GM15510 (cell line): ENCODE data around the gene MAFB.

Experiments
- POLR2A ChIP-seq: IDR thresholded peaks from 3 replicates; pipeline ENCODE4 v1.6.1; 2011; ENCODE audit warnings: borderline replicate concordance; ENCODE audit not compliant: insufficient read length; ENCODE audit errors: extremely low read depth

The MAFB gene

DNA sequence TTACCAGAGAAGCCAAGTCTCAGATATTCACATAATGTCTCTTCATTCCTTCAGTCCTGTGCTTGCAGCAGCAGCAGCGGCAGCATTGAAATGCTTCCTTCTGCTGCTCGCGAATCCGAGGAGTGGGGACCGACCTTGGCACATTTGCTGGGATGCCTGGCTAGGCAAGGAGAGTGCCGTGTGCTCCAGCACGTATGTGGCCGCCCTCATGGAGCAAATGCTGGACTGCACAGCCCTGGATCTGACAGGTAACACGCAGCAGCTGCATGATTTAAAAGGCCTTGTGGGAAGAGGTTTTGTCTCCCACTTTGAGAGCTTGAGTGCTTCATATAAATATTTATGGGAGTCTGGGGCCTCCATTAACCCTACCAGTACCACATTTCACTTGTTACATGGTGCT is 9.9 kb downstream of the MAFB start:
- no peak for TF ChIP-seq POLR2A

GRCh38 chr20:40678286-40678875 is 10.7 kb downstream of the MAFB start:
- TF ChIP-seq POLR2A: no peak

GRCh38 chr20:40677343-40677924 is 11.6 kb downstream of the MAFB start:
- no peak for TF ChIP-seq POLR2A

- no peak for TF ChIP-seq POLR2A
Observed at GRCh38 chr20:40676491-40677269, 12.4 kb downstream of the MAFB start.

DNA sequence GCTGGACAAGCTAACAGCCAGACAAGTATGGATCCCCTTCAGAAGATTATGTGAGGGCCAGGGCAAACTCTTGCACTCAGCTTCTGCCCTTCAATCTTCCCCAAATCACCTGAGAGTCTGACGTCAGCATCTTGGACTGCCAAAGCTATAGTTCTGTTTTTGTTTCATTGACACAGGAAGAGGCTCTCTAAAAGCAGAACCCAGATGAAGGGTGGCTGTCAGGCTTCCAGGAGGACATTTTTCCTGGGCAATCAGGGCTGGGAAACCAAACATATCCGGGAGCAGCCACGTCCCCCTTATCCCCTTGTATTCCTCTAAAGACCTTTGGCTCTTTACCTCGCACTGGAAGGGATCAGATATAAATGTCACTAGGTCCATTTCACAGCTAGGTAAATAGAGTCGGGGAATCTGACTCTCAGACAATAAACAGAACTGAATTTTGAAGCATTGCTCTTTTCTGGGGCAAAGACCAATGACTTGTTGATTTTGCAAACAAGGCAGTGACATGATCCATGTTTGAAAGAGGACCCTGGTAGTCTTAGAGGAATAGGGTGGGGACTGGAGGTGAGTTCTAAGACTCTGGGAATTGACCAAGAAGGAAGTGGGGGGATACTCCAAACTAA is 13.3 kb downstream of the MAFB start:
- TF ChIP-seq POLR2A: no peak

GRCh38 chr20:40673442-40673841 is 15.6 kb downstream of the MAFB start:
- TF ChIP-seq POLR2A: no peak

- TF ChIP-seq POLR2A: no peak
Observed at GRCh38 chr20:40672095-40672494, 16.9 kb downstream of the MAFB start.

GRCh38 chr20:40670253-40670652 is 18.8 kb downstream of the MAFB start:
- TF ChIP-seq POLR2A: no peak

DNA sequence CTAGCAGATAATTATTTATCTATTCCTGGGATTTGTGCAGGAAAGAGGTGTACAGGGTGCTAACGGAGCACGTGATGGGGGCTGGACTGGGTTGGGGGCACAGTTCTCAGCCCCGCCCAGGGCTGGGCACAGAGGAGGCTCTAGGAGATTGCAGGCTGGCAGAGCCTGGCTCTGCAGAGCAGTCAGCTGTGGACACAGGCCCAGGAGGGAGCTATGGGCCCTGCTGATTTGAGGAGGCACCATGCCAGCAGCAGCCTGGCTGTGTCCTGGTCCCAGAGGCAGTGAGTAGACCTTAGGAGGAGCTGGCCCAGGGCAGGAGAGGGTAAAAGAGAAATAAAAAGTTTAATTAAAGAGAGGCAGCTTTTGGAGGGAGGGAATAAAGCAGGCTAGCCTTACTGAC is 19.3 kb downstream of the MAFB start:
- TF ChIP-seq POLR2A: no peak

DNA sequence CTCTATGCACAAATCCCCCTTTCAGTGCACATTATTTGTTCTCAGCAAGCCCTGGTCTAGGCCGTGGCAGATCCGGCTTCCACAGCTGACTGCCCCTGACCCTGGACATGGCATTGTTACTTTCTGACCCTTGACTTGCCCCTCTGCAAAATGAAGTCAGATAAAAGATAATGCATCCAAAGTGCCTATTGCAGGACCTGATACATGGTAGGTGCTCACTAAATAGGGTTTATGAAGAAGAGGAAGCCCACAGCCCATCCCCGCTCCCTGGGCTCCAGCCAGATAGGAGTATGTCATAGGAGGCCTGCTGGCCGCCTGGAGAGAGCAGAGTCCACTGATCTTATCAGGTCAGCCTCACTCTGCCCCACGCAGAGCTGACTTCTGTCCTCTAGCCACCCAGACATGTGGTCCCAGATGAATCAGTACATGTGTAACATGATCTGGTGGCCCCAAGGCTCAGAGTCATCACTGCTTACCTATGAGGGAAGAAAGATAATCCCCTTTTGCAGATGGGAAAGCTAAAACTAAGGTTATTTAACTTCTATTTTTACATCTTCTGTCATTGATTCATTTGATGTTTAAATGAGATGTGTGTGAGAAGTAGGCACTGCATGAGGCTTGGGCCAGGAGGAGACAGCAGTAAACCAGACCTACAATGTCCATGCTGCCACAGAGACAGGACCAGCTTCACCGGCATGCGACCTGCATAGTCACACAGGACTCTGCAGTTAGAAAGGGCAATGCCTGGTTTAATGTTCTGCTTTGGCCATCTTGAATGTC is 20.4 kb downstream of the MAFB start:
- TF ChIP-seq POLR2A: no peak

DNA sequence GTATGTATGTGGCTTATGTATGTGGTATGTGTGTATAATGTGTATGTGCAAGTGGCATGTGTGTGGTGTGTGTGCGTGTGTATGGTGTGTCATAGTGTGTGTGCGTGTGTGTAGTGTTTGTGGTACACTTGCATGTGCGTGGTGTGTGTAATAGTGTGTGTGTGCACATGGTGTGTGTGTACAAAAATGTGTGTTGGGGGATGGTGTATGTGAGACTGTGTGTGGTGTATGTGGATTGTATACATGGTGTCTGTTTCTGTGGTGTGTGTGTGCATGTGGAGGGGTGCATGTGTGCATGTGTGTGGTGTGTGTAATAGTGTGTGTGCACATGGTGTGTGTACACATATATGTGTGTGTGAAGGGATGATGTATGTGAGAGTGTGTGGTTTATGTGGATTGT is 21.5 kb downstream of the MAFB start:
- no peak for TF ChIP-seq POLR2A

DNA sequence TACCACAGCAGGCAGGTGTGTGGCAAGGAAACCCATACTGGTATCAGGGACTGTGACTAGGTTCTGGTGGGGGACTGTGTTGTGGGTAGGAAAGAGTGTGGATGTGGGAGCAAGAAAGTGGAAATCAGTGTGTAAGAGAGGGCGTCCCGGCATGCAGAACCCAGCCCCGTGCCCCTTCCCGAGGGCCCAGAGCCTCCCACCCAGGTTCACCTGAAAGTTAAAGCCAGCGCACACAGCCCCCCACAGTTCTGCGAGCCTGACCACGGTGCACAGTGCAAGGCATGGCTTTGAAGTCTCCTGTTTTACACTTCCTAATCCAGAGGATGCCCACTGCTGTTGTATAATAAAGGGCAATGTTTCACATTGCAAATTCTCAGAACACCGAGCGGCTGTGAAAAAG is 22.7 kb downstream of the MAFB start:
- TF ChIP-seq POLR2A: no peak

GRCh38 chr20:40664891-40665290 is 24.1 kb downstream of the MAFB start:
- TF ChIP-seq POLR2A: no peak

GRCh38 chr20:40663991-40664880 is 24.8 kb downstream of the MAFB start:
- no peak for TF ChIP-seq POLR2A
